HUES6 (cell line): ENCODE data around the gene ZNF613.
"Not testable (repeated sequence)": the region's sequence is repeated elsewhere in the genome, so short reads cannot be mapped to it uniquely, and the experiment has no call there.

Experiments
- H3K27ac ChIP-seq: 2 replicates; pipeline ENCODE4 v1.7.0; 2013; ENCODE audit warnings: low read depth, mild to moderate bottlenecking, low read length, inconsistent platforms
- H3K27me3 ChIP-seq: 2 replicates; pipeline ENCODE4 v1.6.1; 2013; ENCODE audit warnings: low read length; ENCODE audit not compliant: control insufficient read depth, insufficient read depth
- H3K36me3 ChIP-seq: 2 replicates; pipeline ENCODE4 v1.6.1; 2013; ENCODE audit warnings: low read length; ENCODE audit not compliant: control insufficient read depth, insufficient read depth
- H3K4me1 ChIP-seq: 2 replicates; pipeline ENCODE4 v1.6.1; 2013; ENCODE audit warnings: low read length; ENCODE audit not compliant: control insufficient read depth, insufficient read depth
- H3K4me3 ChIP-seq: 2 replicates; pipeline ENCODE4 v1.5.1; 2013; ENCODE audit warnings: low read depth, low read length
- H3K9ac ChIP-seq: one replicate; pipeline ENCODE4 v1.6.1; 2013; ENCODE audit warnings: mild to moderate bottlenecking, low read length
- H3K9me3 ChIP-seq: 2 replicates; pipeline ENCODE4 v1.6.1; 2013; ENCODE audit warnings: low read depth, low read length; ENCODE audit not compliant: control insufficient read depth, insufficient read depth

The ZNF613 gene

DNA sequence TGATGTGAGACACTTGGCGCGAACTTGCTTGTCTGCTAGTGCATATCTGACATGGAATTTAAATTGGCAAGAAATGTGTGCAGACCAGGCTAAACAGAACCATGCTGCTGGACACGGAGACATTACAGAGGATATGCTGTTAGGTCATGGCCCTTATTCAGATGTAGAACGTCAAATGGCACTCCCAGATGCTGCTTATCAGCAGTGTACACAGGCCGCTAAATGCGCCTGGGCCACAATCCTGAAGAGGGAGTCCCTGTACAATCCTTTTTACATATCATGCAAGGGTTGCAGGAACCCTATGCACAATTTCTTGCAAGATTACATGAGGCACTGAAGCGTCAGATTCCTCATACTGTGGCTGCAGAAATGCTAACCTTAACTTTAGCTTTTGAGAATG, 50.1 kb downstream of the ZNF613 start:
- H3K4me3 ChIP-seq = no peak overlapping the region
- H3K36me3 ChIP-seq = peaks cover 43% of the 10 kb centered on the region
- no peaks in the 10 kb centered on the region for H3K27me3 ChIP-seq
- no peaks in the 10 kb centered on the region for H3K4me1 ChIP-seq
- no peak overlapping the region for H3K9ac ChIP-seq
- peaks cover 82% of the 10 kb centered on the region for H3K9me3 ChIP-seq
- no peak overlapping the region for H3K27ac ChIP-seq

DNA sequence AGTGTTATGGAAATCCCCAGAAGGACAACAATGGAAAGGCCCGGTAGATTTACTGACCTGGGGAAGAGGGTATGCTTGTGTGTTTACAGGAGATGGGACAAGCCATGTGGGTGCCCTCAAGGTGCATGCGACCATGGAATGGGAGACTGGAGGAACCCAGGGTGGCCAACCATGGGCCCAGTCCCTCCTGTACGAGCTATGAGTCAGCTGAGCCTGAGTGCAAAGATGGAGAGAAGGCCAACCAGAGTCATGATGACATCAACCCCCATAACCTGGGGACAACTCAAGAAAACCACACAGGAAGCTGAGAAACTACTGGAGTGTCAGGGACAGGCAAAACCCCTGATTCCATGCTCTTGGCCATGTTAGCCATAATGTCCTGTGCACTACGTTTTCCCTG, 51.6 kb downstream of the ZNF613 start:
- no peak overlapping the region for H3K4me3 ChIP-seq
- no peaks in the 10 kb centered on the region for H3K4me1 ChIP-seq
- no peak overlapping the region for H3K27ac ChIP-seq
- H3K9ac ChIP-seq = no peak overlapping the region
- no peaks in the 10 kb centered on the region for H3K27me3 ChIP-seq
- peaks cover 81% of the 10 kb centered on the region for H3K9me3 ChIP-seq
- peaks cover 29% of the 10 kb centered on the region for H3K36me3 ChIP-seq

DNA sequence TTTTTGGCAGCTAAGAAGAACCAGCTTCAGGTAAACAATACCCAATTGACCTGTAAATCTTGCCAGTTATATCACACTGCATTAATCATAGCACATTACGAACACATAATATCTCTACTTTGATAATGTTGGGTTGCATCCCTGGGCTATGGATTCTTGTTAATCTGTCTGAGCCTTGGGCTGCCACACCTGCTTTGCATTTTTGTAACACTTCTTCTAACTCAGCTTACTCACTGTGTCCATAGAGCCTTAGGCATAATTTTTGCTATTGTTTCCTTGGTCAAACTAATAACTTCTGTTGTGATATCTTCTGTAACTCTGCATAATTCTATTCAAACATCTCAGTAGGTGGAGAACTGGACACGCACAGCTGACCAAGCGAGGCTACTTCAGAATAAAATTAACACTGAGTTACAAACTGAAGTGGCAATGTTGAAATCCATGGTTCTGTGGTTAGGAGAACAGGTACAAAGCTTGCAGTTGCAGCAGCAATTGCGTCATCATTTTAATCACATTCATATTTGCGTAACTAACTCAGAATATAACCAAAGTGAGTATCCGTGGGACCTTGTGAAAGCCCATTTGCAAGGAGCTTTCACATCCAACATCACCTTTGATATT, 53.0 kb downstream of the ZNF613 start:
- Histone ChIP-seq H3K9me3 (peaks cover 76% of the 10 kb centered on the region), H3K4me1 (no peaks in the 10 kb centered on the region), H3K9ac (no peak overlapping the region), H3K27me3 (no peaks in the 10 kb centered on the region), H3K4me3 (no peak overlapping the region), H3K27ac (no peak overlapping the region), H3K36me3 (peaks cover 19% of the 10 kb centered on the region)

DNA sequence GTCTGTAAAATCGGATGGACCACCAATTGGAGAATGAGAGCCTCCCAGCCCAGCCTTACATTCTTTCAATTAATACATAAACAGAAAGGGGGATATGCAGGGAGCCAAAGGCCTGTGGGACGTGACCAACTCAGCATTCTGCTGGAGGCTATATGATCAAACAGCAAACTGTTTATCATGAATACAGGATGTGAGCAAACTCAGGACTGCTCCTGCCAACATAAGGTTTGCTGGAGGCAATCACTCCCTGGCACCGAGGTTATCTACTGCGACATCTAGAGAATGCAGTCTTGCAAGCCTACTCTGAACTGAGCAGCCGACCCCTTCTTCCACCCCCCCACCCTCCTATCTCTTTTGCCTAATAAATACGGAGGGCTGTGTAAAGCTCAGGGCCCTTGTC, 53.7 kb downstream of the ZNF613 start:
- not testable (repeated sequence) for H3K27me3 ChIP-seq, H3K4me3 ChIP-seq, H3K9ac ChIP-seq, H3K4me1 ChIP-seq, H3K27ac ChIP-seq
- Histone ChIP-seq H3K36me3 (peaks cover 17% of the 10 kb centered on the region), H3K9me3 (peaks cover 72% of the 10 kb centered on the region)

DNA sequence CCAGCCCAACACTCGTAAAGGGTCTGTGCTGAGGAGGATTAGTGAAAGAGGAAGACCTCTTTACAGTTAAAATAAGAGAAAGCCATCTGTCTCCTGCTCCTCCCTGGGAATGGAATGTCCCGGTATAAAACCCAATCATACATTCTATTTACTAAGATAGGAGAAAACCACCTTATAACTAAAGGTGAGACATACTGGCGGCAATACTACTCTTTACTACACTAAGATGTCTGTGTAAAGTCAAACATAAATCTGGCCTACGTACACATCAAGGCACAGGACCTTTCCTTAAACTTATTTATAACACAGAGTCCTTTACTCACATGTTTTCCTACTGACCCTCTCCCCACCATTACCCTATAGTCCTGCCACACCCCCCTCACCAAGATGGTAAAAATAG, 56.1 kb downstream of the ZNF613 start:
- H3K4me3 ChIP-seq = no peak overlapping the region

DNA sequence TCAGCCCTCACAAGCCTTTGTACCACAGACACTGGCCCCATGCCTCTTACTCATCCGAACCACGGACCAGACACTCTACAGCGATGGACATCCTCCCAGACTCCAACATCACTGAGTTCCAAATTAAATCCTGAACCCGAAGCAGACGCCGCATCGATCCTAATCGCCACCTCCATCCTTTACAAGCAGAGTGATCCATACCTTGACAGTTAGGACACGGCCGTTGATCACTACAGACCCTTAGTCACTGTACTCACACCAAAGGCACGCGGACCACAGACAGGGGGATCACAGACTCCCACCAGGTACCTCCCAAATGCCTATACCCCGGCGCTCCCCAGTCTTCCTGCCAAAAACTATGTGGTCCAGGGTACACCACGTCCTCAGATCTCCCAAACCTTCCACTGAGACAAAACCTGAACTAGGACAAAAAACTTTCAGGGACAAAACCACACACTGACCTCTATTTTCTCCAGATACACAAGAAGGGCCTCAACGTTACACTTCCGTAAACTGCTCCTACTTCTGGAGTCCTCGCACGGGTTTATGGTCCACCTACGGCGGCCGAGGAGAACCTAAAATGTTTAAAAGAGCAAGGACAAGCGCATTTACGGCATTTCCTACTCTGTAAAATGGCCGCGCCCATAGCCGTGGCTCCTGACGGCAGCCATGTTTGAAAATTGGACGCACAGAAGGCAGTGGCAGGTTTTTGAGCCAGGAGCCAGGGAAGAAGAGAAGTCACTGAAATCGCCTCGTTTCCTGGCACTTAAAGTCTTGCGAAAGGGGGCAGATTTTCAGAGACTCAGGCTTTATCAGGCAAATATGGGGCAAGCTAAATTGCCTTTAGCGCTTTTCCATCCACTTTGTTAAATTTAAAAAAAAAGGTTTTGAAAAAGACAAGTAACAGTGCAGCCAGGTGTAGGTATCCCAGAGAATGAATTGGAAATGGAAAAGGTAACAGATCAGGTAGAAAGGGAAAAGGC, 59.3 kb downstream of the ZNF613 start, which contains the start of gene ZNF350:
Gene ZNF350, minus strand, starts transcription at position 532 of the 983 bp plus-strand sequence. CDS start 12,480 bp downstream, outside the sequence.
- Histone ChIP-seq H3K9ac (peak within 1 kb of the TSS; percentile 86), H3K4me3 (peak within 1 kb of the TSS; percentile 97), H3K27me3 (no peaks in the 10 kb centered on the region), H3K9me3 (peaks cover 55% of the 10 kb centered on the region), H3K36me3 (no peaks in the 10 kb centered on the region), H3K27ac (no peak within 1 kb of the TSS), H3K4me1 (no peaks in the 10 kb centered on the region)

More for the DNA sequence above, 56.1 kb downstream of the ZNF613 start:
- H3K4me1 ChIP-seq = no peaks in the 10 kb centered on the region
- H3K9ac ChIP-seq = no peak overlapping the region
- peaks cover 55% of the 10 kb centered on the region for H3K9me3 ChIP-seq
- H3K36me3 ChIP-seq = peaks cover 13% of the 10 kb centered on the region
- no peaks in the 10 kb centered on the region for H3K27me3 ChIP-seq
- H3K27ac ChIP-seq = no peak overlapping the region

DNA sequence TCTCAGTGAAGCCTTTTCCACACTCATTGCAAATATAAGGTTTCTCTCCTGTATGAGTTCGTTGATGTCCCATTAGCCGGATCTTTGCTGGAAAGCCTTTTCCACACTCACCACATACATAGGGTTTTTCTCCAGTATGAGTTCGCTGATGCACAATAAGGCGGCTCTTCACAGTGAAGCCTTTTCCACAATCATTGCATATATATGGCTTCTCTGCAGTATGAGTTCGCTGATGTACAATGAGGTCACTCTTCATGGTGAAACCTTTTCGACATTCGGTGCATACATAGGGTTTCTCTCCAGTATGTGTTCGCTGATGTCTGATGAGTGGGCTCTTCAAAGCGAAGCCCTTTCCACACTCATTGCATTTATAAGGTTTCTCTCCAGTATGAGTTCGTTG, 66.2 kb downstream of the ZNF613 start:
- H3K4me3 ChIP-seq = no peak overlapping the region
- no peak overlapping the region for H3K9ac ChIP-seq
- peaks cover 93% of the 10 kb centered on the region for H3K9me3 ChIP-seq
- H3K27ac ChIP-seq = no peak overlapping the region
- H3K4me1 ChIP-seq = no peaks in the 10 kb centered on the region
- H3K36me3 ChIP-seq = peaks cover 63% of the 10 kb centered on the region
- H3K27me3 ChIP-seq = no peaks in the 10 kb centered on the region

DNA sequence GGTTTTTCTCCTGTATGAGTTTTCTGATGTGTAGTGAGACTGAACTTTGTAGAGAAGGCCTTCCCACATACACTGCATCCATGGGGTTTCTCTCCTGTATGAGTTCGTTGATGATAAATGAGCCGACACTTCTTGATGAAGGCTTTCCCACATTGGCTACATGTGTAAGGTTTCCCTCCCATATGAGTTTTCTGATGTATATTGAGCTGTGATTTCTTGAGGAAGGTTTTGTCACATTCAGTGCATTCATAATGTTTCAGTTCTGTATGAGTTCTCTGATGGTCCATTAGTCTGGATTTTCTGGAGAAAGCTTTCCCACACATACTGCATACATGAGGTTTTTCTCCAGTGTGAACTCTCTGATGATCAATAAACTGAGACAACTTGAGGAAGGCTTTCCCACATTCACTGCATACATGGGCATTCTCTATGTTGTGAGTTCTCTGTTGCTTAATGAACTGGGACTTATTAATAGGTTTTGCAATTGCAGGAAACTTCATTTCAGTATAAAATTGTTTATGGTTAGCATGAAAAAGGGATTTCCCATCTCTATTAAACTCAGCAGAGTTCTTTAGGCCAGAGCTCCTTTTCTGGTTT, 66.9 kb downstream of the ZNF613 start:
- Histone ChIP-seq H3K27ac (no peak overlapping the region), H3K36me3 (peaks cover 70% of the 10 kb centered on the region), H3K9ac (no peak overlapping the region), H3K27me3 (no peaks in the 10 kb centered on the region), H3K4me3 (no peak overlapping the region), H3K4me1 (no peaks in the 10 kb centered on the region), H3K9me3 (peaks cover 88% of the 10 kb centered on the region)
